ENCODE data around the gene PCSK6. TPM values are rescaled to one million over a fixed set of nuclear protein-coding genes. Genes with fewer than 3 reads are reported as not detected.
"Not testable (repeated sequence)": the region's sequence is repeated elsewhere in the genome, so short reads cannot be mapped to it uniquely, and the experiment has no call there.

Gene PCSK6
- total RNA-seq, 2 donors from 2014 or later, result 14.5 to 20.2 TPM

GRCh38 chr15:101428758-101429157, 60.7 kb downstream of the PCSK6 start:
- ATAC-seq (no peak), DNase-seq (no peak)
- intact Hi-C loops (cut with DNase I), result no loop called here

- ATAC-seq, result no peak
- intact Hi-C loops (cut with DNase I), result no loop called here
- DNase-seq, result no peak
These were observed 61.7 kb downstream of the PCSK6 start for GRCh38 chr15:101427606-101428487.

GRCh38 chr15:101426761-101427333, 62.7 kb downstream of the PCSK6 start:
- intact Hi-C loops (cut with DNase I), result no loop called here
- ATAC-seq (no peak), DNase-seq (no peak)

- ATAC-seq (no peak), DNase-seq (no peak)
These were observed 63.6 kb downstream of the PCSK6 start for GRCh38 chr15:101425787-101426365.

DNA sequence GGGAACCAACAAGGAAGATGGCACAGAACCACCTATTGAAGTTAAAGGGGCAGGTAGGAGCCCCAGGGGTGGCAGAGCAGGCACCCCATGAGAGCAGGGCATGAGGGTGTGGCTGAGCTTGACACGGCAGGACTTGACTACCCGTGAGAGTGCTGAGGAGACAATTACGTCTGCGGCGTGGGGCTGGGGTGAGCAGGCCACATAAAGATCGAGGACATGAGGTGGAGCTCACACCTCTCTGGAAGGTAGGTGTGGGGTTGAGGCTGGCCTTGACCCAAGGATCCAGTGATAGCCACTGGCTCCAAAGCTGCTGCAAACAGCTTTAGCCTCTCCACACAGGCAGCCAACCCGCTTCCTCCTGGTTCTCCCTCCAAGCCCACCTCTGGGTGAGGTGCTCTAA, 64.5 kb downstream of the PCSK6 start:
- DNase-seq (no peak), ATAC-seq (no peak)
- intact Hi-C loops (cut with DNase I), result no loop called here

More at GRCh38 chr15:101425787-101426365, 63.6 kb downstream of the PCSK6 start:
- intact Hi-C loops (cut with DNase I), result no loop called here

DNA sequence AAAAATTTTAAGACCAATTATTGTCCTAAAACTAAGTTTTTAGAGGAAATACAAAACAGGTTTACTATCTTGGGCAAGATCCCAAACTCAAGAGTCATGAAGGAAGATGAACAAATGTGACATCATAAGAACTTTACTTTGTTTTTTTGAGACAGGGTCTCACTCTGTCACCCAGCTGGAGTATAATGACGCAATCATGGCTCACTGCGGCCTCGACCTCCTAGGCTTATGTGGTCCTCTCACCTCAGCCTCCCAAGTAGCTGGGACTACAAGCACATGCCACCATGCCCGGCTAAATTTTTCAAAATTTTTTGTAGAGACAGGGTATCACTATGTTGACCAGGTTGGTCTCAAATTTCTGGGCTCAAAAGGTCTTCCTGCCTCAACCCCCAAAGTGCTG, 69.3 kb downstream of the PCSK6 start:
- no peak for DNase-seq
- no peak for ATAC-seq
- intact Hi-C loops (cut with DNase I), result no loop called here

DNA sequence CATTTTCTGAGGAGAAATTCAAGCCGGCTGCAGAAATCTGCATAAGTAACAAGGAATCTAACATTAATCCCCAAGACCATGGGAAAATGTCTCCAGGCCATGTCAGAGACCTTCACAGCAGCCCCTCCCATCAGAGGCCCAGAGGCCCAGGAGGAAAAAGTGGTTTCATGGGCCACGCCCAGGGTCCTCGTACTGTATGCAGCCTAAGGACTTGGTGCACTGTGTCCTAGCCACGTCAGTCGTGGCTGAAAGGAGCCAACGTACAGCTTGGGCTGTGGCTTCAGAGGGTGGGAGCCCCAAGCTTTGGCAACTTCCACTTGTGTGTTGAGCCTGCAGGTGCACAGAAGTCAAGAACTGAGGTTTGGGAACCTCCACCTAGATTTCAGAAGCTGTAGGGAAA, 73.0 kb downstream of the PCSK6 start:
- intact Hi-C loops (cut with DNase I); ATAC-seq; DNase-seq: not testable (repeated sequence)

DNA sequence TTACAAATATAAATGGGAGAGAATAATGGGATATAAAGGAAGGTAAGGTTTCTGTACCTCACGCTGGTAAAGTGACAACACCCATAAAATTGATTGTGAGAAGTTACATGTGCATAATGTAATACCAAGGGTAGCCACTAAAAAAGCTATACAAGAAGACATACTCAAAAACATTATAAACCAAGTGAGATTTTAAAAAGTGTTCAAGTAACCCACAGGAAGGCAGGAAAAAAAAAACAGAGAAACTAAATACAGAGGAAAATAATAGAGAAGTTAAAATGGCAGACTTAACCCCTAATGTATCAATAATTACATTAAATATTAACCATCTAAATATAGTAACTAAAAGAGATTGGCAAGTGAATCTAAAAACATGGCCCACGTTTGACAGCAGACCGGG, 76.3 kb downstream of the PCSK6 start:
- DNase-seq, result no peak
- ATAC-seq, result no peak
- intact Hi-C loops (cut with DNase I), result no loop called here

DNA sequence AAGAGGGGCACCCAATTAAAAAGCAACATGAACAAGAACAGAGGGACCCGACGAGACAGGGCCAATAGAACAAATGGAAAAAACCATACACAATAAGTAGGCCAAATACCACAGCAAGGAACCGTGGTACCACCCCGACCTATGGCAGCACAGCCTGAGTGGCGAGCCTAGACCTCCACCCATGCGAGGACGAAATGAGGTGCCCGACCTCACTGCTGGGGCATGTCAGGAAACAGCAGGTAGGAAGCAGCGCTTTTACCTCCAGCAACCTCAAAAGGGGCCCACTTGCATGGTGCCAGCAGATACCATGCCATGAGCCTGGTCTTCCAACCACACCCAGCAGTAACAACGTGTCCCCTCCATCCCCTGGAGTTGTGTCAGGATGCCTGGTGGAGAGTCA, 77.9 kb downstream of the PCSK6 start:
- no peak for ATAC-seq
- intact Hi-C loops (cut with DNase I), result no loop called here
- DNase-seq, result no peak

DNA sequence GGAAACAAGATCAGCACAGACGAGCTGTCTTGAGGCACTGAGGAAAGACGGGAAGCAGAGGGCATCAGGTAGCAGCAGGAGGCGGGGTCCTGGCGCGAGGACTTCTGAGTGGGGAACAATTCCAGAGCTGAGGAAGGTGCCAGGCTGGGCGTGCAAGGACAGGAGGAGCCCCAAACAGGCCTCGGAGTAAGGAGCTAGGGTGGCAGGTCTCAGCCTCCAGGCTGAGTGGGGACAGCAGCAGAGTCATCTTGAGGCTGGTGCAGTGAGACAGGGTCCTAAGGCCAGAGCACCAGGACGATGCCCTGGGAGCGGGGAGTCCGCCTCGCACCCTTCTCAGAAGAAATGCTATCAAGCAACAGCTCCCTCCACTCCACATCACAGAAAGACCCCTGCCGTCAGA, 78.4 kb downstream of the PCSK6 start:
- no peak for DNase-seq
- no peak for ATAC-seq
- intact Hi-C loops (cut with DNase I), result no loop called here

GRCh38 chr15:101410612-101411011, 78.9 kb downstream of the PCSK6 start:
- no peak for DNase-seq
- ATAC-seq, result no peak
- intact Hi-C loops (cut with DNase I), result no loop called here

GRCh38 chr15:101409621-101410020, 79.9 kb downstream of the PCSK6 start:
- intact Hi-C loops (cut with DNase I), result no loop called here
- ATAC-seq (no peak), DNase-seq (no peak)

DNA sequence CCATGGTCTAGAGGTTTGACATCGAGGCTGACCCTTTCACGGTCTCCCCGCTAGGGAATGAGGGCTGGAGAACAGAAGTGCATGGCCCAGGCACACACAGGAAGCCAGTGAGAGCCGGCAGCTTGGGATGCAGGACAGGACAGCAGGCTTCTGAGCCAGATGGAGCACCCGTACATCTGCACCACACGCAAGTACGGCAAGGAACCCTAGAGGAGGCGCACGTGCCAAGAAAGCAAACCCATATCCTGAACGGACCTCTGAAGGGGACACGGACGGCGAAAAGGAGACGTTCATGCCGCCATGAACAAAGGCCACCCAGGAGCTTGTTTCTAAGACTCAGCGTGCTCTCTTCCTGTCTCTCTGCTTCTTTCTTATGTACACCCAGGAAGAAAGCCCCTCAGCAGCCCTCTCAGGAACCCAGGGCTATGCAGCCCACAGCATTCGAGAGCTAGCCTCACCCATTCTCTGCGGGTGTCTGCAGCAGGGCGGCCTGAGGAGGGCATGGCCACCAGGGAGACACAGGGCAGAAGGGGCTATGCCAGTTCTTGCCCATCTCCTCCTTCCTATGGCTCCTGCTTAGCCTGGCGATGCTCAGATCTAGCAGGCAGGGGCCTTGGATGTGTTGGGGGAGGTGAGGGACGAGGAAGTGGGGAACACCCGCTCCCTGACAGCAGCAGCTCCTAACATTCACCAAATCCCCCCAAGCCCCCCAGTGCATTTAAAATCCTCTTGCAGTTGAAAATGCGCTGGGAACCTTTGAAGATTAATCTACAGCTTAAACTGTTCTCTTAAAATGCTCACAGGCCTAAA, 81.3 kb downstream of the PCSK6 start:
- intact Hi-C loops (cut with DNase I), result no loop called here
- DNase-seq (no peak), ATAC-seq (no peak)

GRCh38 chr15:101407439-101407838, 82.1 kb downstream of the PCSK6 start:
- DNase-seq (no peak), ATAC-seq (no peak)
- intact Hi-C loops (cut with DNase I), result no loop called here

- no peak for DNase-seq
- no peak for ATAC-seq
- intact Hi-C loops (cut with DNase I), result no loop called here
These were observed 82.8 kb downstream of the PCSK6 start for GRCh38 chr15:101406526-101407195.

DNA sequence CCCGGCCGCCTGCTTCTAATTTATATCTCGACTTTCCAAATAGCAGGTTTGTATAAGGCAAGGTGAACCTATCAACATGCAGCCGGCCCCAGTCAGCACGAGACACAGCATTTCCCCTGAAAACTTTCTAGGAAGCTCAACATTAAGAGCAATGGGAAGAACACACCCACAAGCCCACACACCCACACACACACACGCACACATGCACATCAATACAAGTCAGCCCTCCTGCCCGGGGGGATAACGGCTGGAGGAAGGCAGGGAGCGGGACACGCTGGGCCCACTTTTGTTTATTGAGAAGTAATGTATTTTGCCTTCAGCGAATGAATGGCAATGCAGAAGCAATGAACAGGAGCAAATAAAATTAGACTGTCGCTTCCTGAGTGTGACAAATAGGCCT, 83.5 kb downstream of the PCSK6 start:
- intact Hi-C loops (cut with DNase I), result no loop called here
- ATAC-seq (no peak), DNase-seq (no peak)

DNA sequence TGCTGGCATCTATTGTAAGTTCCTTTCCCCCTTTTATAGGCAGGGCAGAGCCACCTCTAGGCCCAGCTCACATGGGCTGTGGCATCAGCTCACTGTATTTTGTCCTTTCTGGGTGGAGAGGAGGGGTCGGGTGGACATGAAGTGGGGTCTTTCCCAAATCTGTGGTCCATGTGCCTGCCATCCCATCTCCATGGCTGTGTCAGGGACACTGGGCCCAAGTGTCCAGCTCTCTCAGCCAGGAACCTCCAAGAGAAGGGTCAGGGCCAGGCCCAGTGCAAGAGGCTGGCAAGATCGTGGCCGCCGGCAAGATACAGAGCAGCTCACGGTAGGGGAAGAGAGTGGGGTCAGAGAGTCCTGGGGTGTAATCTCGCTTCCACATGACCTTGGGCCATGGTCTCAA, 85.3 kb downstream of the PCSK6 start:
- ATAC-seq (no peak), DNase-seq (no peak)
- intact Hi-C loops (cut with DNase I), result no loop called here

DNA sequence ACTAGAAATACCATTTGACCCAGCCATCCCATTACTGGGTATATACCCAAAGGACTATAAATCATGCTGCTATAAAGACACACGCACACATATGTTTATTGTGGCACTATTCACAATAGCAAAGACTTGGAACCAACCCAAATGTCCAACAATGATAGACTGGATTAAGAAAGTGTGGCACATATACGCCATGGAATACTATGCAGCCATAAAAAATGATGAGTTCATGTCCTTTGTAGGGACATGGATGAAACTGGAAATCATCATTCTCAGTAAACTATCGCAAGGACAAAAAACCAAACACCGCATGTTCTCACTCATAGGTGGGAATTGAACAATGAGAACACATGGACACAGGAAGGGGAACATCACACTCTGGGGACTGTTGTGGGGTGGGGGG, 86.6 kb downstream of the PCSK6 start:
- ATAC-seq; intact Hi-C loops (cut with DNase I); DNase-seq: not testable (repeated sequence)

- DNase-seq (no peak), ATAC-seq (no peak)
- intact Hi-C loops (cut with DNase I), result no loop called here
These were observed 88.2 kb downstream of the PCSK6 start for GRCh38 chr15:101401286-101401685.

Data from left cardiac atrium (tissue), 4 donors.